Sigmoid colon (tissue), 4 donors: ENCODE results near the gene ASPSCR1.

ENCODE experiments used
- POLR2A ChIP-seq, 2 donors: fragments of 450-650 bp; IDR thresholded peaks; one replicate each; pipeline ENCODE4 v1.6.1; 2016; ENCODE audit warnings: antibody characterized with exemption in 2 of 2, mild to moderate bottlenecking in 2 of 2, moderate library complexity in 2 of 2
- POLR2AphosphoS5 ChIP-seq, 4 donors: sonication (generic); formaldehyde crosslinking; IDR thresholded peaks; one replicate each; pipeline ENCODE4 v1.6.1; 2017; ENCODE audit warnings: antibody characterized with exemption in 4 of 4

DNA sequence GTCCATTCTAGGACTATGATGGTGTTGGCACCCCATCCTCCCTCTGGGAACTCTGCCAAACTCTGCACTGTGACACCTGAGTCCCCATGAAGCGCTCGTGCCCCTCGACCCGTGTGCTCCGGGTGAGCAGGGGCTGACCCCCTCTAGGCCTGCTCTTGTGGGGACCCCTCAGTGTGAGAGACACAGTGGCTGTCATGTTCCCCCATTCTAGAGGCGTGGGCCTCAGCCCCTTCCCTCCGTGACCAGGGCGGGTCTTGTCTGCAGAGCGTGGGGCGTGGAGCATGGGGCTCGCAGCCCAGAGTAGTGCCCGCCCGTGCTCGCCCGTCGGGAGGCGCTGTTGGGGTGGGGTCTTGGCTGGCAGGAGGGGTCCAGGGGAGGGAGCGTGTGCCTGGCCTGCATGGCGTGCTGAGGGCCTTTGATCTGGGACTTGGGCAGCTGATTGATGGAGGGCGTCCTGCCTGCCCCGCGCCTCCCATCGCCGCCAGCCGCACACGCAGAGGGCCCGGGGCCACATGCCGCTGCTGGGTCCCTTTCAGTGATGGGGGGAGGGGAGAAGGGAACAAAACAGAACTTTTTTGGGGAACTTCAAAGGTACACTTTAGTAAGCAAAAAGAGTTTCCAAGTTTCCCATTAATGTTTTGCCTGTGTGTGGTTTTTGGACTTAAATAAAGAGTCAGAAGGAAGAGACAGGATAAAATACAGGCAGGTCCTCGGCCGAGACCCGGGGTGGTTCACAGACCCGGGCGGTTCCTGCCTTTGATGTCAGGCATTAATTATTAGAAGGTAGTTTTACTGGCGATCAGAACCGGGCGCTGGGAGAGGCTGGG, 22.8 kb downstream of the ASPSCR1 start:
- TF ChIP-seq POLR2A (IDR thresholded peaks at IDR 0.05) (no peak), POLR2AphosphoS5 (IDR thresholded peaks at IDR 0.05) (no peak)
